GM18520 (cell line): ENCODE data around the gene PGAP2.
A peak's percentile ranks its signal among the peaks of the same experiment; 100 is the strongest.
"Not testable (repeated sequence)": the region's sequence is repeated elsewhere in the genome, so short reads cannot be mapped to it uniquely, and the experiment has no call there.

ENCODE experiments used
- ATAC-seq: cut with Tn5 transposase; IDR thresholded peaks from one replicate; pipeline ENCODE4 v1.9.1; 2021; ENCODE audit not compliant: unreplicated experiment

The PGAP2 gene

GRCh38 chr11:3803726-3804495, 4.4 kb upstream of the PGAP2 start:
- ATAC-seq = no peak

DNA sequence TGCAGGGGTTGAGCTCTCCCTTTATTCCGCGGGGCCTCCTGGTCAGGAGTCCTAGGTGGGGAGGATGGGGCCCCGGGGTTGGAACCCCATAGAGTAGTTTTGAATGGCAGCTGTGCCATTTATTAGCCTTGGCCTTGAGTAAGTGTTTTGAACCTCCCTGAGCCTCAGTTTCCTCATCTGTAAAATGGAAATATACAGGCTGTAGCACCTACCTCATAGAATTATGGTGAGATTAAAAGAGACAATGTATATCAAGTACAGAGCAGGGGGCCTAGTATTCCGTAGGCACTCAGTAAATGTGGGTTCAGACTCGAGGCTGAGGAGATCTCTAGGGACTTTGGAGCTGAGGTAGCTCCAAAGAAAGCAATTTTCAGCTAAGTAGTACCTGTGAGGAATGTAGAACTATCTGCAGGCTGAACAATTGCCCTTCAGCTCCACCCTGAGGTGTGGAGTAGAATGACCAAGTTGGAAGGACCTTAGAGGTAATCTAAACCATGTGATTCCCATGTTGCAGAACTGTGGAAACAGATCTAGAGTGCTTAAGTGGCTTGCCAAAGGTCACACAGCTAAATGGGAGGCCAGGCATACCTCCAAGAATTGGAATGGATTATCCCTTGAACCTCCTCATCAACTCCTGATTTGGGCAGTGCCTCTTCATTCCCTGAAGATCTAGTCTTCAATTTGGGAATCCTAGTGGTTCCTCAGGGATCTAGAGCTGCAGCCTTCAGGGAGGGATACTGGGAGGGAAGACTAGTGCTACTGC, 682 bp downstream of the PGAP2 start:
- peak; percentile 69 for ATAC-seq

DNA sequence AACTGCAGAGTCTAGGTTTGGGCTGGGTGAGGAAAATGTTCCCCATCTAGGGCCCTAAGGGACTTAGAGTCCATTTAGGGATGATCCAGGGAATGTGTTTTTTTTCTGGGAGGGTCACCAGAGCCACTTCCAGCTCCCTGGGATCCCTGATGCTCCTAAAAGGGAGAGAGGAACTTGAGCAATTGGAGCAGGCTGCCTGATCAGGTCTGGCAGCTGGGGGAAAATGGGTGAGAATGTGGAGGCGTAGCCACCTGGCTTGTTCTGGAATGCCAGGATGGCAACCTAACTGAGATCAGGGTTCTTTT, 1.2 kb downstream of the PGAP2 start:
- ATAC-seq = no peak

GRCh38 chr11:3810446-3810845, 2.1 kb downstream of the PGAP2 start:
- no peak for ATAC-seq

- no peak for ATAC-seq
Observed at GRCh38 chr11:3810951-3811350, 2.6 kb downstream of the PGAP2 start.

- not testable (repeated sequence) for ATAC-seq
Observed at GRCh38 chr11:3814832-3815231, 6.5 kb downstream of the PGAP2 start.

- no peak for ATAC-seq
Observed at GRCh38 chr11:3815845-3816244, 7.5 kb downstream of the PGAP2 start.

GRCh38 chr11:3816673-3817072, 8.3 kb downstream of the PGAP2 start:
- ATAC-seq = no peak

DNA sequence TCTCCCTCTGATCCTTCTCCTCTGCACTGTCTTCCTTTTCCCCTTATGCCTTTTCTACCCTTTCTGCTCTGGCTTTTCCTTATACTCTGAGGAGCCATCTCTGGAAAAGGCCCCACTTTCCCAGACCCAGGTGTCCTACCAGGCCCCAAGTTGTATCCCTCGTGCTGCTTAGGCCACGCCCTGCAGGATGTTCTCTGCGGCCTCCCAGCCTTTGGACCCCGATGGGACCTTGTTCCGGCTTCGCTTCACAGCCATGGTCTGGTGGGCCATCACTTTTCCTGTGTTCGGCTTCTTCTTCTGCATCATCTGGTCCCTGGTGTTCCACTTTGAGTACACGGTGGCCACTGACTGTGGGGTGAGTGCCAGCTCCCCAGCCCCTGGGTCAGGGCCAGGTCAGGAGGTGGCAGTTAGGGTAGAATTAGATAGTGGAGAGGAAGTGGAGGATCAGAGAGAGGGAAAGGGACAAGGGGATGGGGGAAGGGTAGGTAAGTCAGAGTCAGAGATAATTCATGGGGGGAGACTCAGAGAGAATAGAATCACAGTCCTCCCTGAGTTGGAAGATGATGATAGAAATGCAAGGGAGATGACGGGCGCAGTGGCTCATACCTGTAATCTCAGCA, 8.9 kb downstream of the PGAP2 start:
- no peak for ATAC-seq

DNA sequence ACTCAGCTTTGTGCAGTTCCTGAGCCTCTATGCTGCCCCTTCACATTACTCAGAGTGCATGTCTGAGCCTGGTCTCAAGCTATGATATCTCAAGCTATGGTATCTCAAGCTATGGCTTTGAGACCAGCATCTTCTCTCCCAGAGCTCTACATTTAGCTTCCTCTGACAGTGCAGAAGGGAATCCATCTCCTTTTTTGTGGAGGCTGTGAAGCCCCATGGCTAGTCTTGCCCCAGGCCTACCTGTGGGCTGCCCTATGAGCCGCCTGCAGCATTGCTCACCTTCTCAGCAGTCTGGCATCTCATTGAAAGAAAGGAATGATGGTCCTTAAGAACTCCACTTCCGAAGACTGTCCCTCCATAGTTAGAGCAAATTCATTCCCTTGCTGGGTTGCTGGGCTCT, 12.6 kb downstream of the PGAP2 start:
- ATAC-seq = no peak

DNA sequence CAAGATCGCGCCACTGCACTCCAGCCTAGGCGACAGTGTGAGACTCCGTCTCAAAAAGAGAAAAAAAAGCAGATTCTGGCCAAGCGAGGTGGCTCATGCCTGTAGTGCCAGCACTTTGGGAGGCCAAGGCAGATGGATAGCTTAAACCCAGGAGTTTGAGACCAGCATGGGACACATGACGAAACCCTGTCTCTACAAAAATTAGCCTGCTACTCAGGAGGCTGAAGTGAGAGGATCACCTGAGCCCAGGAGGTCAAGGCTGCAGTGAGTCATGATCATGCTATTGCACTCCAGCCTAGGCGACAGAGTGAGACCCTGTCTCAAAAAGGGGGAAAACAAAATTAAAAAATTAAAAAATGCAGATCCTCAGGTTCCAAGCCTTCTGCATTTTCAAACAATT, 14.0 kb downstream of the PGAP2 start:
- no peak for ATAC-seq

DNA sequence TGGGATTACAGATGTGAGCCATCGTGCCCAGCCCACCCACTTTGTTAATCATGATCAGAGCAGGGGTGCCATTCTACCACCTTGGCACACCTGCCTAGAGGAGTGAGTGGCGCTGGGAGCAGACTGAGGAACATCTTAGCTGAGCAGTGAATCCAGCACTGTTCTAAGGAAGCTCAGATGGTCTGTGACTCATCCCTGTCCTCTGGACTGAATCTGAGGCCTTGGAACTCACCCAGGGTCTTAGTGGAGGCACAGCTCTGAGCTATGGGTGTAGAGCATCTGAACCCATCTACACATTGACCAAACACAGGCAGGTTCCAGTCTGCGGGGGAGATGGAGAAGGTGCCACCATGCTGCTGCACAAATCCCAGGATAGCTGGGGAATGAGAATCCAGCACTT, 14.9 kb downstream of the PGAP2 start:
- no peak for ATAC-seq

DNA sequence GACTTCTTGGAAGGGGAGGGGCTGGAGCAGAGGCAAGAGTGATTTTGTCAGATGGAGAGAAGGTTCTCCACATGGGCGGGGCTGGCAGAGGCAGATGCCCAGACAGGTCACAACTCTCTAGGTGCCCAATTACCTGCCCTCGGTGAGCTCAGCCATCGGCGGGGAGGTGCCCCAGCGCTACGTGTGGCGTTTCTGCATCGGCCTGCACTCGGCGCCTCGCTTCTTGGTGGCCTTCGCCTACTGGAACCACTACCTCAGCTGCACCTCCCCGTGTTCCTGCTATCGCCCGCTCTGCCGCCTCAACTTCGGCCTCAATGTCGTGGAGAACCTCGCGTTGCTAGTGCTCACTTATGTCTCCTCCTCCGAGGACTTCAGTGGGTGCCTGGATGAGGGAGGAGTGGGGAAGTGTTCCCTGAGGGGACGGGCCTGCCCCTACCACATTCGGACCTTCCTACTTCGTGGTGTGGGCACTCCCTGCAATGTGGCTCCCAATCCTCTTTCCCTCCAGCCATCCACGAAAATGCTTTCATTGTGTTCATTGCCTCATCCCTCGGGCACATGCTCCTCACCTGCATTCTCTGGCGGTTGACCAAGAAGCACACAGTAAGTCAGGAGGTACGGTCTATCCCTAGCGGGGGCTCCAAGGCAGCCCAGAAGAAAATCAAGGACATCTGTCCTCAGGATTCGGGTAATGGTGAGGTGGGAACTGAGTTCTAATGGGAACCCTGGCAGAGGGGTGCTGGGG, 15.6 kb downstream of the PGAP2 start:
- ATAC-seq = no peak

GRCh38 chr11:3824714-3825472, 16.5 kb downstream of the PGAP2 start:
- peak; percentile 71 for ATAC-seq

DNA sequence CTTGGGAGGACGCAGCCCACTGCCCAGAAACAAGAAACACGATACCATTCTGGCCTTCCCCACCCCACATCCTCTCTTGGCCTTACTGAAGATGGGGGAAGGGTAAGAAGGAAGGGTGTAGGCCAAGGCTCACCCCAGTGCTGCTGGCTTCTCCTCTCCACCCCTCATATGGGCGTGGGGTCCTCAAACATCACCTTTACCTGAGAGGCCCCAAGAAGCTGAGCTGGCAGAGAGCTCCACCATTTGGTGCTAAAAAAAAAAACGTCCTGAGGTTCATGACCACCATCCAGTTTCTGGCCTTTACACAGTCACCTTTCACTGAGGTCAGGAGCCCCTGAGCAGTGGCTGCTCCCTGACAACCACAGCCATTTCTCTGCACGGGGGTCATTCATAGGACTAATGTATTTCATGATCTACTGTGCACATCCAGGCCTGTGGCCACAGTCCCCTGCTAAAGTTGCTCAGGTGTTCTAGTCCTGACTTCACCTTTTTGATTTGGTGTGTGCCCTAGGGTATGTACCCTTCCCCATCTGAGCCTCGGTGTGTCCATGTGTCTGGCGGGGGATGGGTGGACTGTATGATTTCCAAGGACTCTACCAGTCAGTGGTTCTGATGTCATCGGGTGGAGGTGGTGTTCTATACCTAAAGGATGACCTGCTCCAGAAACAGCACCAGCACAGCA, 17.3 kb downstream of the PGAP2 start:
- no peak for ATAC-seq

GRCh38 chr11:3826721-3827120, 18.4 kb downstream of the PGAP2 start:
- no peak for ATAC-seq

- no peak for ATAC-seq
Observed at GRCh38 chr11:3827434-3828186, 19.2 kb downstream of the PGAP2 start.

- no peak for ATAC-seq
Observed at GRCh38 chr11:3830088-3830487, 21.7 kb downstream of the PGAP2 start.

GRCh38 chr11:3830730-3831129, 22.4 kb downstream of the PGAP2 start:
- no peak for ATAC-seq
